Neural progenitor cell (in vitro differentiated cells): ENCODE measurements around the gene LCK. TPM values are rescaled to one million over a fixed set of nuclear protein-coding genes. Genes with fewer than 3 reads are reported as not detected.

Source experiments
- DNase-seq: peaks from one replicate; pipeline ENCODE4 v3.0.0-alpha.2; 2016; ENCODE audit warnings: low spot score
- H2AFZ ChIP-seq: fragments of 200-600 bp; sonication (generic); replicated peaks from 2 replicates; pipeline ENCODE4 v1.6.1; 2016; ENCODE audit warnings: antibody characterized with exemption
- H3F3A ChIP-seq: fragments of 200-600 bp; sonication (generic); 2 replicates; pipeline ENCODE4 v1.6.1; 2016; ENCODE audit warnings: antibody characterized with exemption, low read depth
- H3K27ac ChIP-seq: fragments of 200-600 bp; sonication (generic); 2 replicates; pipeline ENCODE4 v1.5.1; 2016; ENCODE audit warnings: mild to moderate bottlenecking
- H3K27me3 ChIP-seq: fragments of 200-600 bp; sonication (generic); 2 replicates; pipeline ENCODE4 v1.6.1; 2016; ENCODE audit warnings: mild to moderate bottlenecking, moderate library complexity
- H3K36me3 ChIP-seq: fragments of 200-600 bp; sonication (generic); 2 replicates; pipeline ENCODE4 v1.5.1; 2016
- H3K4me1 ChIP-seq: fragments of 200-600 bp; sonication (generic); 2 replicates; pipeline ENCODE4 v1.6.1; 2016; ENCODE audit warnings: mixed run types
- H3K4me2 ChIP-seq: fragments of 200-600 bp; sonication (generic); 2 replicates; pipeline ENCODE4 v1.6.1; 2016
- H3K4me3 ChIP-seq: fragments of 200-600 bp; sonication (generic); 2 replicates; pipeline ENCODE4 v1.5.1; 2016
- H3K79me2 ChIP-seq: fragments of 200-600 bp; sonication (generic); 2 replicates; pipeline ENCODE4 v1.6.1; 2016; ENCODE audit warnings: low read depth
- H3K9ac ChIP-seq: fragments of 200-600 bp; sonication (generic); 2 replicates; pipeline ENCODE4 v1.6.1; 2016
- H3K9me3 ChIP-seq: fragments of 200-600 bp; sonication (generic); 2 replicates; pipeline ENCODE4 v1.5.1; 2016; ENCODE audit warnings: low read depth
- H4K20me1 ChIP-seq: fragments of 200-600 bp; sonication (generic); 2 replicates; pipeline ENCODE4 v1.6.1; 2016; ENCODE audit warnings: low read depth
- H3K27ac Mint-ChIP-seq: 3 replicates; pipeline ENCODE4 v1.8.0; 2021; ENCODE audit warnings: mixed read lengths
- H3K27me3 Mint-ChIP-seq: 2 replicates; pipeline ENCODE4 v1.8.0; 2022; ENCODE audit warnings: low read depth, mild to moderate bottlenecking, inconsistent platforms, moderate library complexity, mixed read lengths; ENCODE audit not compliant: insufficient read depth
- H3K36me3 Mint-ChIP-seq: 3 replicates; pipeline ENCODE4 v1.8.0; 2021; ENCODE audit warnings: mixed read lengths
- H3K4me1 Mint-ChIP-seq: 3 replicates; pipeline ENCODE4 v1.8.0; 2021; ENCODE audit warnings: mixed read lengths
- H3K4me3 Mint-ChIP-seq: 3 replicates; pipeline ENCODE4 v1.8.0; 2021; ENCODE audit warnings: mild to moderate bottlenecking, moderate library complexity, mixed read lengths
- H3K9me3 Mint-ChIP-seq: 3 replicates; pipeline ENCODE4 v1.8.0; 2020; ENCODE audit warnings: mixed read lengths
- EZH2 ChIP-seq: fragments of 200-600 bp; sonication (generic); IDR thresholded peaks from 2 replicates; pipeline ENCODE4 v1.6.1; 2017; ENCODE audit warnings: antibody characterized with exemption, mild to moderate bottlenecking, moderate library complexity
- EZH2phosphoT487 ChIP-seq: fragments of 200-600 bp; sonication (generic); IDR thresholded peaks from 2 replicates; pipeline ENCODE4 v1.6.1; 2017; ENCODE audit warnings: antibody characterized with exemption
- total RNA-seq: library from RNA; depleted of rRNA; stranded (reverse); fragments of >200 nt; gene quantifications from 2 replicates; pipeline ENCODE4 v1.2.3, GENCODE V29; 2015; ENCODE audit warnings: low replicate concordance
- TF ChIP-seq, protein P1 (sequence below): fragments of 200-600 bp; sonication (generic); IDR thresholded peaks from 2 replicates; pipeline ENCODE4 v1.5.1; 2017; ENCODE audit warnings: antibody characterized with exemption, mild to moderate bottlenecking

Gene LCK
- total RNA-seq, 1 donor from 2014 or later: 0.32 TPM

DNA sequence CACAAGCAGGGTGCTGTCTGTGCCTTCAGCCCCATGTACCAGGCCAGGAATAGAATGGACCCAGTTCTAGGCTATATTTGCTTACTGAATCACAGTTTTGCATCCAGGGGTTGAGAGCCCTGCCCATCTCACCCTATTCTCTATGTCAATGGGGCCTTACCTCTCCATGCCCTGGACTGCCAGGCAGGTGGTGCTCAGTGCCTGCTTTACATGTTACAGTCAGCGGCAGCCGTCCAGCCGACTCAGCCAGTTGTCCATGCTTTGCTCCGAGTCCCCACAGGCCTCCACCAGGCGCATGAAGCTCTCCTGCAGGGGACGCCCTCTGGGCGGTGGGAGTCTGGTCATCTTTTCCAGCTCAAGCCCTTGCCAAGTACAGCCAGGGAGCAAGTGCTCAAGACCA, 16.3 kb upstream of the LCK start:
- peaks cover 27% of the 10 kb centered on the region for H3K79me2 ChIP-seq
- H2AFZ ChIP-seq: no peak overlapping the region
- H3K27ac ChIP-seq: no peak overlapping the region
- H3K4me1 ChIP-seq: peaks cover 14% of the 10 kb centered on the region
- peaks cover under 1% of the 10 kb centered on the region for H3K36me3 ChIP-seq
- no peak overlapping the region for H3K4me3 ChIP-seq
- peaks cover 5% of the 10 kb centered on the region for H3K36me3 Mint-ChIP-seq
- no peak overlapping the region for H3K4me2 ChIP-seq
- no peaks in the 10 kb centered on the region for H3K9me3 ChIP-seq
- peaks cover 14% of the 10 kb centered on the region for H3K4me1 Mint-ChIP-seq
- H4K20me1 ChIP-seq: peaks cover 3% of the 10 kb centered on the region
- peaks cover 3% of the 10 kb centered on the region for H3K27me3 Mint-ChIP-seq
- H3K27ac Mint-ChIP-seq: no peak overlapping the region
- H3K9me3 Mint-ChIP-seq: no peaks in the 10 kb centered on the region
- no peaks in the 10 kb centered on the region for H3K27me3 ChIP-seq
- DNase-seq: no peak
- peaks cover 20% of the 10 kb centered on the region for H3F3A ChIP-seq
- no peak for TF ChIP-seq EZH2phosphoT487
- TF ChIP-seq, protein P1, sequence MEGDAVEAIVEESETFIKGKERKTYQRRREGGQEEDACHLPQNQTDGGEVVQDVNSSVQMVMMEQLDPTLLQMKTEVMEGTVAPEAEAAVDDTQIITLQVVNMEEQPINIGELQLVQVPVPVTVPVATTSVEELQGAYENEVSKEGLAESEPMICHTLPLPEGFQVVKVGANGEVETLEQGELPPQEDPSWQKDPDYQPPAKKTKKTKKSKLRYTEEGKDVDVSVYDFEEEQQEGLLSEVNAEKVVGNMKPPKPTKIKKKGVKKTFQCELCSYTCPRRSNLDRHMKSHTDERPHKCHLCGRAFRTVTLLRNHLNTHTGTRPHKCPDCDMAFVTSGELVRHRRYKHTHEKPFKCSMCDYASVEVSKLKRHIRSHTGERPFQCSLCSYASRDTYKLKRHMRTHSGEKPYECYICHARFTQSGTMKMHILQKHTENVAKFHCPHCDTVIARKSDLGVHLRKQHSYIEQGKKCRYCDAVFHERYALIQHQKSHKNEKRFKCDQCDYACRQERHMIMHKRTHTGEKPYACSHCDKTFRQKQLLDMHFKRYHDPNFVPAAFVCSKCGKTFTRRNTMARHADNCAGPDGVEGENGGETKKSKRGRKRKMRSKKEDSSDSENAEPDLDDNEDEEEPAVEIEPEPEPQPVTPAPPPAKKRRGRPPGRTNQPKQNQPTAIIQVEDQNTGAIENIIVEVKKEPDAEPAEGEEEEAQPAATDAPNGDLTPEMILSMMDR: no peak
- TF ChIP-seq EZH2: no peak
- H3K4me3 Mint-ChIP-seq: no peak overlapping the region
- H3K9ac ChIP-seq: no peak overlapping the region

DNA sequence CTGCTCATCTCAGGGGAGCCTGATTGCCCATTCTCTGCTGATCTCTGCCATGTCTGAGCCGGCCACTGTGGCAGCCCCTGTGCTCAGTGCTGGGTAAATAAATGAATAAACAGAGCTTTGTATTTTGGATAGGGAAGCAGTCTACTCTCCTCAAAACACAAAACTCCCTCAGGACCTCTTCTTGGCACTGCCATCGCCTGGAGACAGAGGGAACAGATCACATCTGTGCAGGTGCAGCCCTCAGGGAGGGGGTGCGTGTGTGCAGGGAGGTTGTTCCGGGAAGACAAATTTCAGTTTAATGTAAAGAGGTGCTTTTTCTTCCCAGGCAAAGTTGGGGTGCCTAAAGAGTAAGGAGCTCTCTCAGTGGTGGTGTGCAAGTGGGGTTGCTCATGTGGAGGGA, 11.7 kb upstream of the LCK start:
- no peaks in the 10 kb centered on the region for H3K9me3 ChIP-seq

DNA sequence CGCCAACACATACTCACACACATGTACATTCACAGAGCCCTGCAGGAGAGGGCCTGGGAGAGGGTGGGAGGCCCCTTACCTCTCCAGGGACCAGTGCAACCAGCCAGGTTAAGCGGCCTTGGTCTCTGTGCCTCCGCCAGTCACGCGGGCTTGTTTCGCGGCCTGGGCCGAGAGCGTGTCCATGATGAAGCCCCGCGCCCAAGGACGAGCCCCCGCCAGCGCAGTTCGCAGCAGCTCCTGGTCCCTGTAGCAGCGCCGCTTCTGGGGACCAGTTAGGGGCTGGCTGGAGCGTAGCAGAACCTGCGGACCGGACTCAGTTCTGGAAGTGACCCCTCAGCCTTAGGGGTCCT, 11.3 kb upstream of the LCK start:
- peak overlapping the region; percentile 97 for H3K4me2 ChIP-seq
- H2AFZ ChIP-seq: peak overlapping the region; percentile 66
- TF ChIP-seq EZH2: no peak
- Mint-ChIP-seq H3K4me1 (peaks cover 24% of the 10 kb centered on the region), H3K27ac (no peak overlapping the region), H3K4me3 (peak overlapping the region; percentile 91), H3K9me3 (no peaks in the 10 kb centered on the region), H3K27me3 (peaks cover 7% of the 10 kb centered on the region), H3K36me3 (peaks cover 3% of the 10 kb centered on the region)
- no peaks in the 10 kb centered on the region for H3K27me3 ChIP-seq
- H3K79me2 ChIP-seq: peaks cover 36% of the 10 kb centered on the region
- no peaks in the 10 kb centered on the region for H3K9me3 ChIP-seq
- H3K4me1 ChIP-seq: peaks cover 28% of the 10 kb centered on the region
- DNase-seq: no peak
- peaks cover 3% of the 10 kb centered on the region for H4K20me1 ChIP-seq
- H3F3A ChIP-seq: peaks cover 41% of the 10 kb centered on the region
- no peaks in the 10 kb centered on the region for H3K36me3 ChIP-seq
- H3K9ac ChIP-seq: no peak overlapping the region
- peak overlapping the region; percentile 68 for H3K27ac ChIP-seq
- peak overlapping the region; percentile 65 for H3K4me3 ChIP-seq

More for the DNA sequence above, 11.7 kb upstream of the LCK start:
- H3K9me3 Mint-ChIP-seq: no peaks in the 10 kb centered on the region
- Histone ChIP-seq H3K4me2 (peak overlapping the region; percentile 97), H2AFZ (peak overlapping the region; percentile 66), H4K20me1 (peaks cover 3% of the 10 kb centered on the region), H3F3A (peaks cover 41% of the 10 kb centered on the region), H3K9ac (no peak overlapping the region), H3K27ac (no peak overlapping the region), H3K4me1 (peaks cover 28% of the 10 kb centered on the region), H3K36me3 (no peaks in the 10 kb centered on the region), H3K79me2 (peaks cover 36% of the 10 kb centered on the region), H3K27me3 (no peaks in the 10 kb centered on the region), H3K4me3 (peak overlapping the region; percentile 65)
- no peak overlapping the region for H3K27ac Mint-ChIP-seq
- peaks cover 24% of the 10 kb centered on the region for H3K4me1 Mint-ChIP-seq
- H3K27me3 Mint-ChIP-seq: peaks cover 7% of the 10 kb centered on the region
- peak overlapping the region; percentile 91 for H3K4me3 Mint-ChIP-seq
- DNase-seq: peak; percentile 49
- peaks cover 3% of the 10 kb centered on the region for H3K36me3 Mint-ChIP-seq
- no peak for TF ChIP-seq EZH2
- TF ChIP-seq EZH2phosphoT487: no peak
- TF ChIP-seq, protein P1: no peak

- Histone ChIP-seq H3K4me1 (peaks cover 28% of the 10 kb centered on the region), H3K4me2 (peak overlapping the region; percentile 97), H3K9ac (no peak overlapping the region), H3K4me3 (peak overlapping the region; percentile 65), H3K9me3 (no peaks in the 10 kb centered on the region), H3K27ac (peak overlapping the region; percentile 68), H3K79me2 (peaks cover 36% of the 10 kb centered on the region), H3K27me3 (no peaks in the 10 kb centered on the region), H4K20me1 (peaks cover 3% of the 10 kb centered on the region), H3F3A (peaks cover 41% of the 10 kb centered on the region), H3K36me3 (no peaks in the 10 kb centered on the region), H2AFZ (peak overlapping the region; percentile 66)
- TF ChIP-seq EZH2: no peak
- TF ChIP-seq, protein P1: peak; percentile 25
- Mint-ChIP-seq H3K4me3 (peak overlapping the region; percentile 91), H3K27ac (no peak overlapping the region), H3K4me1 (peaks cover 24% of the 10 kb centered on the region), H3K36me3 (peaks cover 3% of the 10 kb centered on the region), H3K9me3 (no peaks in the 10 kb centered on the region), H3K27me3 (peaks cover 7% of the 10 kb centered on the region)
- DNase-seq: peak; percentile 99
Measured at GRCh38 chr1:32240140-32240951, 10.7 kb upstream of the LCK start.
